NCI-H69 (cell line): Measurements from ENCODE around the gene SLC6A6.
"Not testable (repeated sequence)": the region's sequence is repeated elsewhere in the genome, so short reads cannot be mapped to it uniquely, and the experiment has no call there.

ENCODE experiments used
- DNase-seq: peaks from one replicate; lab custom pipeline; 2025; lab: John Stamatoyannopoulos, UW

The SLC6A6 gene

DNA sequence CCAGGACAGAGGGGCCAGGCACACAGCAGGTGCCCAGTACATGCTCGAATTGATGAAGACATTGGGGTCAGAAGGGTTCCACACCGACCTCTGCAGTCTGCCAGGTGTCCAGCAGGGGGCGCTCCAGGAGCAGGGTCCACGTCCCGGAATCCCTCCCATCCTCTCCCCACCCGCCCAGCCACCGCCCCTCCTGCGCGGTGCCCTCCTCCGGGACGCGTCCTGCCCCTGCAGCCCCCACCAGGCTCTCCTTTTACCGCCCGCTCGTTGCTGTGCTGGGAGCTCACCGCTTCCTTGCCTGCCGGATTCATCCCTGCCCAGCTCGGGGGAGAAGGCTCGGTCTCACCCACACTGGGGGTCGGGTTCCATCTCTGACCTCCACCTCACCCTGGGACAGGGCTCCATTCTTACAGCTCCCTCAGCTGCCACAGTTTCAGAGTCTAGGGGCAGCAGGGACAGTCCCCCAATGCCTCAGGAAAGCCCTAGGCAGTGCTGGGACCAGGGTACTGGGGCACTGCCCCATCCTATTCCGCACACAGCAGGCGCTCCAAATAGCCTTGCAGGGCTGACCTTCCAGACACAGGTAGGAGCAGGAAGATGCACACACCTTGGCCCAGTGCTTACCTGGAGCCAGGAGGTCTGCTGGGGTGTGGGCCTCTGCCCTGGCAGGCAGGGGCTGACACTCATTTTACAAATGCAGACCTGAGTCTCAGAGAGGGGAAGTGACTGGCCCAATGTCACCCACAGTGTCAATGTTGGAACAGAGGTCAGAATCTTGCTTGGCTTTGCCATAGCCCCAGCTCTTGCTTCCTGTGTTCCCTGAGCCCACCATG is 106.8 kb downstream of the SLC6A6 start:
- DNase-seq: peak; percentile 45

DNA sequence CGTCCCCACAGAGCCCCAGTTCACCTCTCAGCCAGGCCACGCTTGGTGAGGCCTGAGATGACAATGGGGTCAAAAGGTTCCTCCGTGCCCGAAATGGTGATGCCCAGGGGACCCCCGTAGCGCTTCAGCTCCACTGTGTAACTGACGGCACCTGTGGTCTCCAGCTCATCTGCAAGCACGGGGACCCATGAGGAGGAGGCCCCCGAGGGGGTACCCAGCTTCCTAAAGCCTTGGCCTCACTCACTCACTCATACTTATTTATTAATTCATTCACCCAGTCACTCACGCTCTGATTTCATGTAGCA is 107.3 kb downstream of the SLC6A6 start:
- DNase-seq: no peak

DNA sequence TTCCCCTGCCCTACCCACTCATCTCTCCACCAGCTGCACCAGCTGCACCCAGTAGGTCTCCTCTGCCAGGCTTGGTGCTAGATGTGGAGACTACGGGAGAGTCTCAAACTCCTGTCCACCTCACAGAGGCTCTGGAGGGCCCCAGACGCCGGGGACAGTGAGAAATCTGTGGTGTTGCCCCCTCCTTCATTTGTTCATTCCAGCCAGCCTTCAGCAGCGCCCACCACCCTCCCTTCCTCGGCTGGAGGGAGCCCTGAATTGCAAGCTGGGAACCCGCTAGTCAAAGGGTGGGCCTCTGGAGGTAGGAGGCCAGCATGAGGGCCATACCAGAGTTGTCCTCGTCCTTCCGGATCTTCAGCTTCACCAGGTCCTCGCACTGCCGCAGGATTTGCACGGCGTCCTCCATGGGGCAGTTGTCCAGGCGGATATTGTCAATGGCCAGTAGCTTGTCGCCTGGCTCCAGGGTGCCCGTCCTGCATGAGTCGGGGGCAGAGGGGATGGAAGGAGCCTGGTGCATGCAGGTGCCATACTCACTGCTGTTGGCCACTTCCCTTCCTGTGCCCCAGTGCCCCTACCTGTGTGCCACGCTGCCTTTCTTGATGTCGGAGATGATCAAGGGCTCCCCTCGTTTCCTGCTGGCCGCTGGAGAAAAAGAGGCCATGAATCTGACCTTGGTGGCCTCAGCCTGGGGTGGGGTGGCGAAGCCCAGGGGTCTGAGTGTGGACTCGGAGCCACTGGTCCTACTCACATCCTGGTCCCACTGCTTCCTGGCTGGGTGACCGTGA is 108.6 kb downstream of the SLC6A6 start:
- DNase-seq: no peak

GRCh38 chr3:14511623-14512280 is 109.3 kb downstream of the SLC6A6 start:
- peak; percentile 19 for DNase-seq

GRCh38 chr3:14512281-14512941 is 110.0 kb downstream of the SLC6A6 start:
- DNase-seq: no peak

- DNase-seq: no peak
These were observed 110.5 kb downstream of the SLC6A6 start for GRCh38 chr3:14512942-14513327.

GRCh38 chr3:14513566-14514322 is 111.3 kb downstream of the SLC6A6 start:
- no peak for DNase-seq

- no peak for DNase-seq
These were observed 111.9 kb downstream of the SLC6A6 start for GRCh38 chr3:14514323-14514720.

- not testable (repeated sequence) for DNase-seq
These were observed 113.1 kb downstream of the SLC6A6 start for GRCh38 chr3:14515526-14515925.

GRCh38 chr3:14516738-14517345 is 114.4 kb downstream of the SLC6A6 start:
- no peak for DNase-seq

GRCh38 chr3:14517601-14518431 is 115.4 kb downstream of the SLC6A6 start:
- no peak for DNase-seq

DNA sequence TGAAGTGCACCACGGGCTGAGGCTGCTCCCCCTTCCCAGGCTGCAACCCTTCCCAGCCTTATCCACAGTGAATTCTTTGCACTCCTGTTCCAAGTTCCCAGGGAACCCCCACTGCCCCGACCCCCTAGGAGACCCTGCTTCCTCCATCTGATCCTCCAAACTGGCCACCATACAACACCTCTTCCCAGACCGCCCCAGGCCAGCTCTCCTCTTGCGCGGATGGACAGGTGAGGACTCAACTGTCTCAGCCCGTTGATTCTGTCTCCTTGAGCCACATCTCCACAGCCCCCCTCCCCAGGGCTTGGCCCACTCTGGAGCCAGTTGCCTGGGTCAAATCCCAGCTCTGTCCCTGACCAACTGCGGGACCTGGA is 116.0 kb downstream of the SLC6A6 start:
- DNase-seq: no peak

GRCh38 chr3:14518893-14519292 is 116.5 kb downstream of the SLC6A6 start:
- no peak for DNase-seq

GRCh38 chr3:14519406-14519805 is 117.0 kb downstream of the SLC6A6 start:
- DNase-seq: no peak

- DNase-seq: no peak
These were observed 117.7 kb downstream of the SLC6A6 start for GRCh38 chr3:14520149-14520548.

DNA sequence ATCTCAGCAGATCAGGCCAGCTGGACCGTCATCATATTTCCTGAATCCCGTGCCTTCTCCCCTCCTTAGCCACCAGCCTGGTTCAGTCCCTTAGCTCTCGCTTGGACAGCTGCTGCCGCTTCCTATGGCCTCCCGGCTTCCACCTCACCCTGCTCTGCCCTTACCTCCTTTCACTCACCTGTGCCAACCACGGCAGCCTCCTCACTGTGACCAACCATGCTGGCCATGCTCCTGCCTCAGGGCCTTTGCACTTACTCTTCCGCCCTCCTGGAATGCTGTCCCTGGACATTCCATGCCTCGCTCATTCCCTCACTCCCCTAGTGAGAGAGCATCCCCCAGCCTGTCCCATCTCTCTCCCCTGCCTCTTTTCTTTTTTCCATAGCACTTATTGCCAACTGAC is 118.6 kb downstream of the SLC6A6 start:
- DNase-seq: no peak

DNA sequence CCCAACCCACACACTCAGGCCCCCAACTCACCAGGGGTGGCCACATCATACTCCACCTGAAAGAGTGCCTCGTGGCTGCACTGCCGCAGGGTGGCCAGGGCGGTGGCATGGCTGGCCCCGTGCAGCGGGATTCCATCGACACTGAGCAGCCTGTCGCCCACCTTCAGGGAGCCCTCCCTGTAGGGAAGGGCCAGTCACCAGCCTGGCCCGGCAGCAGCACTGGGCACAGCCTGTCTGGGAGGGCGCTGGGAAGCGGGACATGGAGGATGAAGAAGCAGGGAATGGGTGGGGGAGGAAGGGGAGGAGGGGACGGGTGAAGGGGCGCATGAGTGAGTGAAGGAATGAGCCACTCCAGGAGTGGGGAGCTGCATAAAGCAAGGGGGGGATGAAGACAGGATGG is 119.2 kb downstream of the SLC6A6 start:
- DNase-seq: no peak

- no peak for DNase-seq
These were observed 119.8 kb downstream of the SLC6A6 start for GRCh38 chr3:14522129-14522691.

GRCh38 chr3:14522768-14523167 is 120.4 kb downstream of the SLC6A6 start:
- no peak for DNase-seq

GRCh38 chr3:14523792-14524191 is 121.4 kb downstream of the SLC6A6 start:
- DNase-seq: peak; percentile 3
